Fibroblast of lung (primary cell): ENCODE results near the gene SMG7.

Experiments
- EZH2 ChIP-seq: IDR thresholded peaks from 2 replicates; pipeline ENCODE4 v1.5.1; 2012; ENCODE audit warnings: low read length, control low read depth, mild to moderate bottlenecking; ENCODE audit errors: missing control alignments
- TF ChIP-seq, protein P1 (sequence below), 2 donors: IDR thresholded peaks in 1 of 2; conservative IDR thresholded peaks in 1 of 2; 1 replicate in 1 of 2; 2 replicates in 1 of 2; pipeline ENCODE4 v1.5.1; 2011 to 2012; ENCODE audit warnings: low read length in 2 of 2, control low read depth in 1 of 2, inconsistent platforms in 1 of 2, low read depth in 1 of 2, mild to moderate bottlenecking in 1 of 2

DNA sequence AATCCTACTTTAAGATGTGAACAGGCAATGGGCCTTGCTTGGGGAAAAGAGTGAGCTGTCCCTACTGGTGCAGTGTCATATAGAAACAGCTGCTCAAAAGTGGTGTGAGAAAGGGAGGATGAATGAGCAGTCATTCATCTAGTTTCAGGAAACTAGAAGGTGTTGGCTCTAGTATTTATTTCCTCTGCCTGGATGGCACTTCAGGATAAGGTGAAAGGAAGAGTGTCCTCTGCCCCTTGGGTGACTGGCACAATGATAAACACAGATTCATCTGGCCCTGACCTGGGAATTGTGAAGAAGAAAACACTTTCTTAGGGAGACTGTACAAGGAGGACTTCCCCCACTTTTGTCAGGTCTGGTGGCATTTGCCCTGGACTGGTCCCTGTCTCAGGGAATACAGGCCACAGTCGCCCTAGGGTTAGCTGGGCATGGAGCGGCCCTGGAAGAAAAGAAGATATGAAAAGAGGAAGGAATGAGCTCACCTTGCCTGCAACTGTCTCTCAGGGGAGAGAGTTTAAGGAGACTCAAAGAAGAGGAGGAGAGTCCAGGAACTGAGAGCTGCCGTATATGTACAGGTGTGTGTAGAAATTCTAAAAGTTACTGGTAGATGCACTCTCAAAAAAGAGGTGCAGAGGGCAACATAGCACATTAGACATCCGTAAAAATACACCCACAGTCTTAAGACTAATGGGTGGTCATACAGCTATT is 40.3 kb upstream of the SMG7 start:
- no peak for TF ChIP-seq EZH2
- TF ChIP-seq, protein P1, sequence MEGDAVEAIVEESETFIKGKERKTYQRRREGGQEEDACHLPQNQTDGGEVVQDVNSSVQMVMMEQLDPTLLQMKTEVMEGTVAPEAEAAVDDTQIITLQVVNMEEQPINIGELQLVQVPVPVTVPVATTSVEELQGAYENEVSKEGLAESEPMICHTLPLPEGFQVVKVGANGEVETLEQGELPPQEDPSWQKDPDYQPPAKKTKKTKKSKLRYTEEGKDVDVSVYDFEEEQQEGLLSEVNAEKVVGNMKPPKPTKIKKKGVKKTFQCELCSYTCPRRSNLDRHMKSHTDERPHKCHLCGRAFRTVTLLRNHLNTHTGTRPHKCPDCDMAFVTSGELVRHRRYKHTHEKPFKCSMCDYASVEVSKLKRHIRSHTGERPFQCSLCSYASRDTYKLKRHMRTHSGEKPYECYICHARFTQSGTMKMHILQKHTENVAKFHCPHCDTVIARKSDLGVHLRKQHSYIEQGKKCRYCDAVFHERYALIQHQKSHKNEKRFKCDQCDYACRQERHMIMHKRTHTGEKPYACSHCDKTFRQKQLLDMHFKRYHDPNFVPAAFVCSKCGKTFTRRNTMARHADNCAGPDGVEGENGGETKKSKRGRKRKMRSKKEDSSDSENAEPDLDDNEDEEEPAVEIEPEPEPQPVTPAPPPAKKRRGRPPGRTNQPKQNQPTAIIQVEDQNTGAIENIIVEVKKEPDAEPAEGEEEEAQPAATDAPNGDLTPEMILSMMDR (conservative IDR thresholded peaks at IDR 0.05 in 1 of 2, IDR thresholded peaks at IDR 0.05 in 1 of 2; ENCODE audit: low read depth in 1 of 2, low read length in 2 of 2), result no peak
